ENCODE results near the gene AGK. TPM values are rescaled to one million over a fixed set of nuclear protein-coding genes. Genes with fewer than 3 reads are reported as not detected.
"Not testable (repeated sequence)": the region's sequence is repeated elsewhere in the genome, so short reads cannot be mapped to it uniquely, and the experiment has no call there.

AGK gene
- total RNA-seq, 1 experiment from 2014 or later, result 48.9 TPM

GRCh38 chr7:141572175-141572574 lies 21.0 kb downstream of the AGK start:
- Histone ChIP-seq H3K36me3 (ENCODE audit: insufficient read depth, low read length) (peaks cover 58% of the 10 kb centered on the region), H3K9me3 (ENCODE audit: low read length) (peaks cover 13% of the 10 kb centered on the region; the same call in 1 of the 2 replicates), H3K4me1 (ENCODE audit: low read length) (no peaks in the 10 kb centered on the region), H3K79me2 (ENCODE audit: low read length) (peaks cover 52% of the 10 kb centered on the region), H4K20me1 (ENCODE audit: insufficient read depth, low read depth, low read length) (no peaks in the 10 kb centered on the region), H3K9ac (ENCODE audit: low read length) (no peak overlapping the region), H3K27me3 (ENCODE audit: low read length) (no peaks in the 10 kb centered on the region), H3K9me2 (replicated peaks; ENCODE audit: insufficient read depth, low read length) (no peaks in the 10 kb centered on the region), H2AFZ (ENCODE audit: low read length) (no peak overlapping the region), H3K4me2 (ENCODE audit: low read depth, low read length, poor library complexity, severe bottlenecking) (no peak overlapping the region), H3K4me3 (ENCODE audit: low read length) (no peak overlapping the region), H3K27ac (ENCODE audit: low read length) (no peak overlapping the region)
- DNase-seq, result no peak

- Histone ChIP-seq H2AFZ (ENCODE audit: low read length) (no peak overlapping the region), H3K4me3 (ENCODE audit: low read length) (no peak overlapping the region), H3K4me1 (ENCODE audit: low read length) (no peaks in the 10 kb centered on the region), H3K9me3 (ENCODE audit: low read length) (peaks cover 13% of the 10 kb centered on the region; the same call in 1 of the 2 replicates), H3K4me2 (ENCODE audit: low read depth, low read length, poor library complexity, severe bottlenecking) (no peak overlapping the region), H4K20me1 (ENCODE audit: insufficient read depth, low read depth, low read length) (no peaks in the 10 kb centered on the region), H3K27me3 (ENCODE audit: low read length) (no peaks in the 10 kb centered on the region), H3K9ac (ENCODE audit: low read length) (no peak overlapping the region), H3K9me2 (replicated peaks; ENCODE audit: insufficient read depth, low read length) (no peaks in the 10 kb centered on the region), H3K36me3 (ENCODE audit: insufficient read depth, low read length) (peaks cover 58% of the 10 kb centered on the region), H3K79me2 (ENCODE audit: low read length) (peaks cover 43% of the 10 kb centered on the region), H3K27ac (ENCODE audit: low read length) (no peak overlapping the region)
- no peak for DNase-seq
Observed at GRCh38 chr7:141573511-141573910, 22.3 kb downstream of the AGK start.

GRCh38 chr7:141575164-141575563 lies 24.0 kb downstream of the AGK start:
- peaks cover 38% of the 10 kb centered on the region for H3K79me2 ChIP-seq (ENCODE audit: low read length)
- H3K36me3 ChIP-seq (ENCODE audit: insufficient read depth, low read length), result peaks cover 53% of the 10 kb centered on the region
- H3K4me2 ChIP-seq (ENCODE audit: low read depth, low read length, poor library complexity, severe bottlenecking), result no peak overlapping the region
- no peak overlapping the region for H3K27ac ChIP-seq (ENCODE audit: low read length)
- H4K20me1 ChIP-seq (ENCODE audit: insufficient read depth, low read depth, low read length), result no peaks in the 10 kb centered on the region
- H3K9me2 ChIP-seq (replicated peaks; ENCODE audit: insufficient read depth, low read length), result no peaks in the 10 kb centered on the region
- H3K9ac ChIP-seq (ENCODE audit: low read length), result no peak overlapping the region
- no peak overlapping the region for H2AFZ ChIP-seq (ENCODE audit: low read length)
- no peak for DNase-seq
- H3K4me3 ChIP-seq (ENCODE audit: low read length), result no peak overlapping the region
- no peaks in the 10 kb centered on the region for H3K27me3 ChIP-seq (ENCODE audit: low read length)
- H3K9me3 ChIP-seq (ENCODE audit: low read length), result peaks cover 16% of the 10 kb centered on the region; the same call in 1 of the 2 replicates
- H3K4me1 ChIP-seq (ENCODE audit: low read length), result no peaks in the 10 kb centered on the region

- Histone ChIP-seq H3K9me3 (ENCODE audit: low read length) (peaks cover 16% of the 10 kb centered on the region; the same call in 1 of the 2 replicates), H3K4me2 (ENCODE audit: low read depth, low read length, poor library complexity, severe bottlenecking) (no peak overlapping the region), H3K27ac (ENCODE audit: low read length) (no peak overlapping the region), H3K9me2 (replicated peaks; ENCODE audit: insufficient read depth, low read length) (no peaks in the 10 kb centered on the region), H3K27me3 (ENCODE audit: low read length) (no peaks in the 10 kb centered on the region), H4K20me1 (ENCODE audit: insufficient read depth, low read depth, low read length) (no peaks in the 10 kb centered on the region), H3K79me2 (ENCODE audit: low read length) (peaks cover 38% of the 10 kb centered on the region), H3K4me1 (ENCODE audit: low read length) (no peaks in the 10 kb centered on the region), H3K36me3 (ENCODE audit: insufficient read depth, low read length) (peaks cover 49% of the 10 kb centered on the region), H2AFZ (ENCODE audit: low read length) (no peak overlapping the region), H3K9ac (ENCODE audit: low read length) (no peak overlapping the region), H3K4me3 (ENCODE audit: low read length) (no peak overlapping the region)
- no peak for DNase-seq
Observed at GRCh38 chr7:141575654-141576448, 24.6 kb downstream of the AGK start.

GRCh38 chr7:141577043-141577839 lies 26.0 kb downstream of the AGK start:
- H3K79me2 ChIP-seq (ENCODE audit: low read length), result peaks cover 29% of the 10 kb centered on the region
- H3K9me3 ChIP-seq (ENCODE audit: low read length), result peaks cover 16% of the 10 kb centered on the region; the same call in 1 of the 2 replicates
- no peak overlapping the region for H3K4me3 ChIP-seq (ENCODE audit: low read length)
- no peak overlapping the region for H3K27ac ChIP-seq (ENCODE audit: low read length)
- peaks cover 38% of the 10 kb centered on the region for H3K36me3 ChIP-seq (ENCODE audit: insufficient read depth, low read length)
- no peak for DNase-seq
- H4K20me1 ChIP-seq (ENCODE audit: insufficient read depth, low read depth, low read length), result no peaks in the 10 kb centered on the region
- no peak overlapping the region for H2AFZ ChIP-seq (ENCODE audit: low read length)
- no peaks in the 10 kb centered on the region for H3K27me3 ChIP-seq (ENCODE audit: low read length)
- H3K9ac ChIP-seq (ENCODE audit: low read length), result no peak overlapping the region
- no peaks in the 10 kb centered on the region for H3K4me1 ChIP-seq (ENCODE audit: low read length)
- H3K9me2 ChIP-seq (replicated peaks; ENCODE audit: insufficient read depth, low read length), result no peaks in the 10 kb centered on the region
- H3K4me2 ChIP-seq (ENCODE audit: low read depth, low read length, poor library complexity, severe bottlenecking), result no peak overlapping the region

GRCh38 chr7:141579953-141580352 lies 28.7 kb downstream of the AGK start:
- not testable (repeated sequence) for H3K9me2 ChIP-seq (replicated peaks; ENCODE audit: insufficient read depth, low read length); H3K4me2 ChIP-seq (ENCODE audit: low read depth, low read length, poor library complexity, severe bottlenecking); H2AFZ ChIP-seq (ENCODE audit: low read length); H3K4me3 ChIP-seq (ENCODE audit: low read length); H3K9ac ChIP-seq (ENCODE audit: low read length); H3K27ac ChIP-seq (ENCODE audit: low read length); H3K4me1 ChIP-seq (ENCODE audit: low read length); H3K27me3 ChIP-seq (ENCODE audit: low read length); H3K9me3 ChIP-seq (ENCODE audit: low read length); DNase-seq; H4K20me1 ChIP-seq (ENCODE audit: insufficient read depth, low read depth, low read length)
- H3K36me3 ChIP-seq (ENCODE audit: insufficient read depth, low read length), result peaks cover 19% of the 10 kb centered on the region
- H3K79me2 ChIP-seq (ENCODE audit: low read length), result peaks cover 15% of the 10 kb centered on the region

- not testable (repeated sequence) for H3K4me2 ChIP-seq (ENCODE audit: low read depth, low read length, poor library complexity, severe bottlenecking); H3K27me3 ChIP-seq (ENCODE audit: low read length); H3K36me3 ChIP-seq (ENCODE audit: insufficient read depth, low read length); H4K20me1 ChIP-seq (ENCODE audit: insufficient read depth, low read depth, low read length); H2AFZ ChIP-seq (ENCODE audit: low read length); H3K4me1 ChIP-seq (ENCODE audit: low read length); H3K27ac ChIP-seq (ENCODE audit: low read length); H3K9ac ChIP-seq (ENCODE audit: low read length); H3K4me3 ChIP-seq (ENCODE audit: low read length); DNase-seq; H3K9me3 ChIP-seq (ENCODE audit: low read length); H3K9me2 ChIP-seq (replicated peaks; ENCODE audit: insufficient read depth, low read length)
- H3K79me2 ChIP-seq (ENCODE audit: low read length), result peaks cover 12% of the 10 kb centered on the region
Observed at GRCh38 chr7:141582063-141582462, 30.9 kb downstream of the AGK start.

- Histone ChIP-seq H3K27me3 (ENCODE audit: low read length) (no peaks in the 10 kb centered on the region), H4K20me1 (ENCODE audit: insufficient read depth, low read depth, low read length) (no peaks in the 10 kb centered on the region), H3K4me2 (ENCODE audit: low read depth, low read length, poor library complexity, severe bottlenecking) (no peak overlapping the region), H3K4me1 (ENCODE audit: low read length) (no peaks in the 10 kb centered on the region), H2AFZ (ENCODE audit: low read length) (no peak overlapping the region), H3K9me2 (replicated peaks; ENCODE audit: insufficient read depth, low read length) (no peaks in the 10 kb centered on the region), H3K36me3 (ENCODE audit: insufficient read depth, low read length) (no peaks in the 10 kb centered on the region), H3K9ac (ENCODE audit: low read length) (no peak overlapping the region), H3K27ac (ENCODE audit: low read length) (no peak overlapping the region), H3K4me3 (ENCODE audit: low read length) (no peak overlapping the region), H3K79me2 (ENCODE audit: low read length) (peaks cover 18% of the 10 kb centered on the region), H3K9me3 (ENCODE audit: low read length) (no peaks in the 10 kb centered on the region)
- DNase-seq, result no peak
Observed at GRCh38 chr7:141584935-141585334, 33.7 kb downstream of the AGK start.

All from Karpas-422 (cell line).